ENCODE data around the gene MCMBP.

Gene MCMBP

GRCh38 chr10:119786117-119786769, 86.4 kb downstream of the MCMBP start:
- Histone ChIP-seq H3K4me1 (ENCODE audit: insufficient read depth, low read length, poor library complexity, severe bottlenecking) (peaks cover 46% of the 10 kb centered on the region), H3K4me3 (ENCODE audit: low read length, poor library complexity, severe bottlenecking) (no peak overlapping the region), H2AFZ (ENCODE audit: low read length) (no peak overlapping the region), H3K9me3 (ENCODE audit: insufficient read depth, low read depth, low read length) (no peaks in the 10 kb centered on the region), H4K20me1 (ENCODE audit: insufficient read depth, low read length, poor library complexity, severe bottlenecking) (no peaks in the 10 kb centered on the region), H3F3A (ENCODE audit: low read depth) (no peaks in the 10 kb centered on the region; the same call in 1 of the 2 replicates), H3K79me2 (ENCODE audit: insufficient read depth, low read length) (no peaks in the 10 kb centered on the region), H3K4me2 (ENCODE audit: low read depth, low read length, poor library complexity, severe bottlenecking) (peak overlapping the region; percentile 2), H3K27me3 (ENCODE audit: insufficient read depth, low read length, poor library complexity, severe bottlenecking) (no peaks in the 10 kb centered on the region), H3K36me3 (ENCODE audit: insufficient read depth, low read length) (no peaks in the 10 kb centered on the region), H3K9me2 (replicated peaks; ENCODE audit: low read depth, low read length) (no peaks in the 10 kb centered on the region), H3K9ac (ENCODE audit: low read depth, low read length, poor library complexity, severe bottlenecking) (no peak overlapping the region)
- TF ChIP-seq, protein P1, sequence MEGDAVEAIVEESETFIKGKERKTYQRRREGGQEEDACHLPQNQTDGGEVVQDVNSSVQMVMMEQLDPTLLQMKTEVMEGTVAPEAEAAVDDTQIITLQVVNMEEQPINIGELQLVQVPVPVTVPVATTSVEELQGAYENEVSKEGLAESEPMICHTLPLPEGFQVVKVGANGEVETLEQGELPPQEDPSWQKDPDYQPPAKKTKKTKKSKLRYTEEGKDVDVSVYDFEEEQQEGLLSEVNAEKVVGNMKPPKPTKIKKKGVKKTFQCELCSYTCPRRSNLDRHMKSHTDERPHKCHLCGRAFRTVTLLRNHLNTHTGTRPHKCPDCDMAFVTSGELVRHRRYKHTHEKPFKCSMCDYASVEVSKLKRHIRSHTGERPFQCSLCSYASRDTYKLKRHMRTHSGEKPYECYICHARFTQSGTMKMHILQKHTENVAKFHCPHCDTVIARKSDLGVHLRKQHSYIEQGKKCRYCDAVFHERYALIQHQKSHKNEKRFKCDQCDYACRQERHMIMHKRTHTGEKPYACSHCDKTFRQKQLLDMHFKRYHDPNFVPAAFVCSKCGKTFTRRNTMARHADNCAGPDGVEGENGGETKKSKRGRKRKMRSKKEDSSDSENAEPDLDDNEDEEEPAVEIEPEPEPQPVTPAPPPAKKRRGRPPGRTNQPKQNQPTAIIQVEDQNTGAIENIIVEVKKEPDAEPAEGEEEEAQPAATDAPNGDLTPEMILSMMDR (conservative IDR thresholded peaks at IDR 0.05; ENCODE audit: low read length), result no peak
- no peak for TF ChIP-seq EZH2phosphoT487 (IDR thresholded peaks at IDR 0.05; ENCODE audit: borderline replicate concordance)

GRCh38 chr10:119784340-119785067, 88.1 kb downstream of the MCMBP start:
- Histone ChIP-seq H3K36me3 (ENCODE audit: insufficient read depth, low read length) (no peaks in the 10 kb centered on the region), H3F3A (ENCODE audit: low read depth) (no peaks in the 10 kb centered on the region; the same call in 1 of the 2 replicates), H3K4me2 (ENCODE audit: low read depth, low read length, poor library complexity, severe bottlenecking) (peak overlapping the region; percentile 78), H3K9me2 (replicated peaks; ENCODE audit: low read depth, low read length) (no peaks in the 10 kb centered on the region), H3K9ac (ENCODE audit: low read depth, low read length, poor library complexity, severe bottlenecking) (peak overlapping the region; percentile 12), H4K20me1 (ENCODE audit: insufficient read depth, low read length, poor library complexity, severe bottlenecking) (no peaks in the 10 kb centered on the region), H3K79me2 (ENCODE audit: insufficient read depth, low read length) (no peaks in the 10 kb centered on the region), H3K4me1 (ENCODE audit: insufficient read depth, low read length, poor library complexity, severe bottlenecking) (peaks cover 46% of the 10 kb centered on the region), H3K27me3 (ENCODE audit: insufficient read depth, low read length, poor library complexity, severe bottlenecking) (no peaks in the 10 kb centered on the region), H3K4me3 (ENCODE audit: low read length, poor library complexity, severe bottlenecking) (peak overlapping the region; percentile 39), H2AFZ (ENCODE audit: low read length) (peak overlapping the region; percentile 39; the same call in 1 of the 2 replicates), H3K9me3 (ENCODE audit: insufficient read depth, low read depth, low read length) (0 out of 2 replicates have a peak, but pooled peaks cover 4% of the 10 kb centered on the region)
- TF ChIP-seq, protein P1 (conservative IDR thresholded peaks at IDR 0.05; ENCODE audit: low read length), result no peak
- TF ChIP-seq EZH2phosphoT487 (IDR thresholded peaks at IDR 0.05; ENCODE audit: borderline replicate concordance), result no peak

DNA sequence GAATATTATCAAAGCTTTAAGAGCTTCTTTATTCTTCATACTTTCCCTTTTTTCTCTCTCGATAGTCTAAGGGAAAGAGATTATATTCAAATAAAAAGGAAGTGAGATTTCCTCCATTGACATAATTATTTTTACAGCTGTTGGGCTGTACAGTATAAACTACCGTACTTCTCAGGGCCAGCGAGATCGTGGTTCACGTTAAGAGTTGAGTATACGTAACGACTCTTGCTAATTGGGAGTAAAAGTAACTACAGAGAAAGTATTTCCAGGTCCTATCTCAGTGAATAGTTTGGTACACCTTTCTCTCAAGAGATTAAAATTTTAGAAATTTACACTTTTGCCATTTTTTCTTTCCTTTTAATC, 89.0 kb downstream of the MCMBP start:
- H3K79me2 ChIP-seq (ENCODE audit: insufficient read depth, low read length), result no peaks in the 10 kb centered on the region
- peak overlapping the region; percentile 12 for H3K9ac ChIP-seq (ENCODE audit: low read depth, low read length, poor library complexity, severe bottlenecking)
- no peak for TF ChIP-seq EZH2phosphoT487 (IDR thresholded peaks at IDR 0.05; ENCODE audit: borderline replicate concordance)
- 0 out of 2 replicates have a peak, but pooled peaks cover 4% of the 10 kb centered on the region for H3K9me3 ChIP-seq (ENCODE audit: insufficient read depth, low read depth, low read length)
- no peaks in the 10 kb centered on the region for H3K36me3 ChIP-seq (ENCODE audit: insufficient read depth, low read length)
- no peaks in the 10 kb centered on the region; the same call in 1 of the 2 replicates for H3F3A ChIP-seq (ENCODE audit: low read depth)
- H2AFZ ChIP-seq (ENCODE audit: low read length), result no peak overlapping the region
- peak overlapping the region; percentile 78 for H3K4me2 ChIP-seq (ENCODE audit: low read depth, low read length, poor library complexity, severe bottlenecking)
- H3K27me3 ChIP-seq (ENCODE audit: insufficient read depth, low read length, poor library complexity, severe bottlenecking), result no peaks in the 10 kb centered on the region
- H4K20me1 ChIP-seq (ENCODE audit: insufficient read depth, low read length, poor library complexity, severe bottlenecking), result no peaks in the 10 kb centered on the region
- H3K9me2 ChIP-seq (replicated peaks; ENCODE audit: low read depth, low read length), result no peaks in the 10 kb centered on the region
- H3K4me3 ChIP-seq (ENCODE audit: low read length, poor library complexity, severe bottlenecking), result peak overlapping the region; percentile 39
- peaks cover 46% of the 10 kb centered on the region for H3K4me1 ChIP-seq (ENCODE audit: insufficient read depth, low read length, poor library complexity, severe bottlenecking)
